Activated T-cell treated with anti-CD3 and anti-CD28 coated beads, Interleukin-2, amount 50 U/mL, for 1 hour (primary cell): ENCODE results near the gene SPATS2.
A peak's percentile ranks its signal among the peaks of the same experiment; 100 is the strongest.

Experiments
- DNase-seq: peaks from one replicate; pipeline ENCODE4 v3.0.0-alpha.2; 2020

SPATS2 gene

GRCh38 chr12:49559011-49559675 is 191.9 kb downstream of the SPATS2 start:
- DNase-seq: no peak

GRCh38 chr12:49560695-49561094 is 193.4 kb downstream of the SPATS2 start:
- no peak for DNase-seq

- no peak for DNase-seq
These were observed 195.0 kb downstream of the SPATS2 start for GRCh38 chr12:49562233-49562632.

GRCh38 chr12:49562831-49563230 is 195.6 kb downstream of the SPATS2 start:
- no peak for DNase-seq

- DNase-seq: no peak
These were observed 196.9 kb downstream of the SPATS2 start for GRCh38 chr12:49563951-49564685.

- DNase-seq: no peak
These were observed 197.6 kb downstream of the SPATS2 start for GRCh38 chr12:49564686-49565405.

GRCh38 chr12:49565406-49566265 is 198.4 kb downstream of the SPATS2 start:
- DNase-seq: no peak

- DNase-seq: no peak
These were observed 199.1 kb downstream of the SPATS2 start for GRCh38 chr12:49566361-49566760.

- no peak for DNase-seq
These were observed 200.0 kb downstream of the SPATS2 start for GRCh38 chr12:49567302-49567610.

GRCh38 chr12:49567611-49568441 is 200.6 kb downstream of the SPATS2 start, which contains the start of gene MCRS1:
Gene MCRS1 (minus strand): TSS chr12:49568142. CDS start chr12:49566731, 1,411 bp downstream.
- peak; percentile 92 for DNase-seq

GRCh38 chr12:49568442-49569162 is 201.3 kb downstream of the SPATS2 start:
- no peak for DNase-seq
